Urinary bladder (tissue), 4 donors: ENCODE results near the gene HBB. TPM values are rescaled to one million over a fixed set of nuclear protein-coding genes. Genes with fewer than 3 reads are reported as not detected.
"Not testable (repeated sequence)": the region's sequence is repeated elsewhere in the genome, so short reads cannot be mapped to it uniquely, and the experiment has no call there.

Experiments
- DNase-seq: peaks from one replicate; pipeline ENCODE4 v3.0.0-alpha.2; 2015; ENCODE audit errors: extremely low spot score
- H3K27ac ChIP-seq: one replicate; pipeline ENCODE4 v1.5.1; 2013; ENCODE audit warnings: low read depth, mild to moderate bottlenecking, moderate library complexity
- H3K36me3 ChIP-seq: one replicate; pipeline ENCODE4 v1.6.1; 2013; ENCODE audit warnings: mild to moderate bottlenecking, moderate library complexity; ENCODE audit not compliant: insufficient read depth
- H3K4me1 ChIP-seq: one replicate; pipeline ENCODE4 v1.6.1; 2013; ENCODE audit warnings: mild to moderate bottlenecking, moderate library complexity; ENCODE audit not compliant: insufficient read depth
- H3K4me3 ChIP-seq: one replicate; pipeline ENCODE4 v1.5.1; 2013; ENCODE audit warnings: low read depth, low read length
- WGBS: extraction: QIAGEN DNeasy Blood & Tissue Kit; methylation state at CpG from one replicate; pipeline ENCODE4 v1.1.7; 2013; 5-methylcytosine and 5-hydroxymethylcytosine counted together
- polyA plus RNA-seq: library from polyadenylated mRNA; stranded (reverse); fragments of 200-250 nt; gene quantifications from one replicate; pipeline ENCODE4 v1.2.3, GENCODE V29; 2013
- total RNA-seq: library from RNA; depleted of rRNA; stranded (reverse); fragments of >200 nt; gene quantifications from one replicate; pipeline ENCODE4 v1.2.3, GENCODE V29; 2014
- donor health status: healthy with polysubstance abuse.
- donor health status: healthy.

Gene HBB
- total and polyA plus RNA-seq, 2 donors, result 10.1 to 394 TPM

DNA sequence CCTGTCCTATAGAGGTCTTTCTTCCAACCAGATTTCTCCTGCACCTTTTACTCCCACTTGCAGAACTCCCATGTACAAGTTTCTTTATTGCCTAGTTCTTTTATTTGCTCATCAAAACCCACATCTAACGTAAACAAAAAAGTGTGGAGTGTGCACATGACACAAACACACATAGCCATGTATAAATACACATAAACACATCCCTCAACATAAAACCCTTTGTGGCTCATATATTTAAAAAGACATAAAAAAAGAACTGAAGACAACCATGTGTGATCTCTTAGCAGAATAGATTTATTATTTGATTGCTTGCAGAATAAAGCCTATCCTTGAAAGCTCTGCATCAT, 26.0 kb upstream of the HBB start:
- Histone ChIP-seq H3K4me1 (no peaks in the 10 kb centered on the region), H3K27ac (no peak overlapping the region), H3K36me3 (no peaks in the 10 kb centered on the region), H3K4me3 (no peak overlapping the region)
- DNase-seq, result no peak
- WGBS, result 46% methylated on average over 1 of the region's 1 CpG

DNA sequence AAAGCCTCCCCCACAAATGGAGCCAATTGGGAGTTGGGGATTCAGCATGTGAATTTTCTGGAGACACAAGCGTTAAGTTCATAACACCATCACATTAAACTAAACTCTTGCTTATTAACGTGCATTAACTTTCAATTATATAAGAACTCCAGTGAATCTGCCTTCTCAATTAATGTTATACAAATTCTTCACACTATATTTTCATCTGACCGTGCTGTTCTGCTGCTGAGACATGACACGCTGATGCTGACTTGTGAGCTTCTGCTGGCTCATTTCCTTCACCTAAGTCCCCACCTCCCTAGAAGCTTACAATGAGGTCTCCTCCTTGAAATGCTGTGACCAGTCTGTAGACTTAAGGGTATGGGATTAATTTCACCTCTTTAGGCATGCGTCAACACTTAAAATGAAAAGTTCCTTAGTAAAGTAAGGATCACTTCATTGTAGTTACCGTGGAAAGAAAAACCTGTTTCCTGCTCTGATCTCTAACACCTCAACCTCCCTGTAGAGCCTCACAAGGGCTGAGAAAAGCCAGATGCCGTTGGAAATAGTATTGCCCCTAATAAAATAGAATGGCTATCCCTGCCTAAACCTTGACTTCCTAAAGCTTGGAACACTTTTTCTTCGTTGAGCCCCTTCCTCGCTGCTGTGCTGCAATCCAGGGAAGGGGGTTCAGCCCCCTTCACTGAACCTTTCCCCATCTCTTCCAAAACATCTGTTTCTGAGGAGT, 25.5 kb upstream of the HBB start:
- WGBS, result 31% methylated on average over 9 of the region's 9 CpGs
- DNase-seq, result no peak
- no peak overlapping the region for H3K4me3 ChIP-seq
- H3K36me3 ChIP-seq, result no peaks in the 10 kb centered on the region
- H3K27ac ChIP-seq, result no peak overlapping the region
- H3K4me1 ChIP-seq, result no peaks in the 10 kb centered on the region

DNA sequence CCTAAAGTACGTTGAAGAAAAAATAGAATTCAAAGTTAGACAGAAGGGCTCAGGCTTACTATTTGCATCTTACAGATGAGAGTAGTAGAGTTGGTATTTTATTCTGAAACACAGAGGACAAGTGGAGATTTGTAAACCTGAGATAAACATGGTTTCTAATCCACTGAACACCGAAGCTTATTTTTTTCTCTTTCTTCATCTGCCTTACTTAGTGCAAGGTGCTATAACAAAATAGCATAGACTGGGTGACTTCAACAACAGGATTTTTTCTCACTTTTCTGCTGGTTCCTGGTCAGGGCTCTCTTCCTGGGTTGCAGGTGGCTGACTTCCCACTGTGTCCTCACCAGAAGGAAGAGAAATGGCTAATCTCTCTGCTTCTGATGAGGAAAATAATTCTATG, 24.9 kb upstream of the HBB start:
- WGBS, result 38% methylated on average over 2 of the region's 2 CpGs
- no peaks in the 10 kb centered on the region for H3K36me3 ChIP-seq
- DNase-seq, result no peak
- no peak overlapping the region for H3K4me3 ChIP-seq
- H3K27ac ChIP-seq, result no peak overlapping the region
- H3K4me1 ChIP-seq, result no peaks in the 10 kb centered on the region

DNA sequence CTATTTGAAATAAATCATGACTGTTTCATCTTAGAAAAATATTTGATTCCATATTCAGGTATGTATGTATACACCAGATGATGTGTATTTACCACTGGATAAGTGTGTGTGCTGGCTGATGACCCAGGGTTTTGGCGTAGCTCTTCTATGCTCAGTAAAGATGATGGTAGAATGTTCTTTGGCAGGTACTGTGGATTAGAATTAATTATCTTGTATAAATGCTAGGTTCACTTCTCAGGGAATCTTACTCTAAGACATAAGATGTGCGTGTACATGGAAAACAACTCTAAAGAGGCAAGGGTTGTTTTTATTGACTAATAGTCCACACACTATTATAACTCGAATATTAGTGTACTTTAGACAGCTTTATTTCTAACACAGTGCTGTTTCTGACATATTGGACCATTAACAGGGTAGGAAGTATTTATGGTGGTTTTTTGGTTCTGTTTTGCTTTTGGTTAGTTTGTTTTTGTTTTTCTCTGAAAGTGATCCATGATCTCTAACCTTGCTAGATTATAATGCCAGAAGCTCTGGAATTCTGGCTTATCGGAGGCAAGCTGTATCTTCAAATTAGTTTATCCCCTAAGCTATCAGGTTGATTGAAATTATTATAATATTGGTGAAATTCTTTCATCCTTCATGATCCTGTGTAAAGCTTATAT, 23.8 kb upstream of the HBB start:
- no peaks in the 10 kb centered on the region for H3K36me3 ChIP-seq
- 86% methylated on average over 4 of the region's 4 CpGs for WGBS
- H3K27ac ChIP-seq, result no peak overlapping the region

DNA sequence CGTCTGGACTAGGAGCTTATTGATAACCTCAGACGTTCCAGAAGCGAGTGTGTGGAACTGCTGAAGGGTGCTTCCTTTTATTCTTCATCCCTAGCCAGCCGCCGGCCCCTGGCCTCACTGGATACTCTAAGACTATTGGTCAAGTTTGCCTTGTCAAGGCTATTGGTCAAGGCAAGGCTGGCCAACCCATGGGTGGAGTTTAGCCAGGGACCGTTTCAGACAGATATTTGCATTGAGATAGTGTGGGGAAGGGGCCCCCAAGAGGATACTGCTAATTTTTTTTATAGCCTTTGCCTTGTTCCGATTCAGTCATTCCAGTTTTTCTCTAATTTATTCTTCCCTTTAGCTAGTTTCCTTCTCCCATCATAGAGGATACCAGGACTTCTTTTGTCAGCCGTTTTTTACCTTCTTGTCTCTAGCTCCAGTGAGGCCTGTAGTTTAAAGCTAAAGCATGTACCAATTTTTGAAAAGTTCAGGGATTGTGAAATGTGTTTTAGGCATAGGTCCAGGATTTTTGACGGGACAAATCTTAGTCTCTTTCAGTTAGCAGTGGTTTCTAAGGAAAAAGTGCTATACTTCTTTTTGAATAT, 23.0 kb upstream of the HBB start, which contains the start of gene HBG1:
Gene HBG1 (minus strand): TSS at position 51 of the 590 bp plus-strand sequence. CDS start 53 bp downstream, outside the sequence.
- H3K27ac ChIP-seq, H3K4me1 ChIP-seq, DNase-seq, H3K36me3 ChIP-seq, H3K4me3 ChIP-seq: not testable (repeated sequence)
- 72% methylated on average over 4 of the region's 9 CpGs for WGBS

More for the DNA sequence above, 23.8 kb upstream of the HBB start:
- Histone ChIP-seq H3K4me3 (no peak overlapping the region), H3K4me1 (no peaks in the 10 kb centered on the region)
- DNase-seq, result no peak

DNA sequence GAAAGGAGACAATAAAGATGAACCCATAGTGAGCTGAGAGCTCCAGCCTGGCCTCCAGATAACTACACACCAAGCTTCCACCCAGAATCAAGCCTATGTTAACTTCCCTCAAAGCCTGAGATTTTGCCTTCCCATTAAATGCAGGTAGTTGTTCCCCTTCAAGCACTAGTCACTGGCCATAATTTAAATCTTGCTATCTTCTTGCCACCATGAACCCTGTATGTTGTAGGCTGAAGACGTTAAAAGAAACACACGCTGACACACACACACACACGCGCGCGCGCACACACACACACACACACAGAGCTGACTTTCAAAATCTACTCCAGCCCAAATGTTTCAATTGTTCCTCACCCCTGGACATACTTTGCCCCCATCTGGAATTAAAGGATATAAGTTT, 21.6 kb upstream of the HBB start:
- not testable (repeated sequence) for DNase-seq, H3K36me3 ChIP-seq, H3K4me1 ChIP-seq, H3K4me3 ChIP-seq, H3K27ac ChIP-seq
- 86% methylated on average over 7 of the region's 7 CpGs for WGBS

DNA sequence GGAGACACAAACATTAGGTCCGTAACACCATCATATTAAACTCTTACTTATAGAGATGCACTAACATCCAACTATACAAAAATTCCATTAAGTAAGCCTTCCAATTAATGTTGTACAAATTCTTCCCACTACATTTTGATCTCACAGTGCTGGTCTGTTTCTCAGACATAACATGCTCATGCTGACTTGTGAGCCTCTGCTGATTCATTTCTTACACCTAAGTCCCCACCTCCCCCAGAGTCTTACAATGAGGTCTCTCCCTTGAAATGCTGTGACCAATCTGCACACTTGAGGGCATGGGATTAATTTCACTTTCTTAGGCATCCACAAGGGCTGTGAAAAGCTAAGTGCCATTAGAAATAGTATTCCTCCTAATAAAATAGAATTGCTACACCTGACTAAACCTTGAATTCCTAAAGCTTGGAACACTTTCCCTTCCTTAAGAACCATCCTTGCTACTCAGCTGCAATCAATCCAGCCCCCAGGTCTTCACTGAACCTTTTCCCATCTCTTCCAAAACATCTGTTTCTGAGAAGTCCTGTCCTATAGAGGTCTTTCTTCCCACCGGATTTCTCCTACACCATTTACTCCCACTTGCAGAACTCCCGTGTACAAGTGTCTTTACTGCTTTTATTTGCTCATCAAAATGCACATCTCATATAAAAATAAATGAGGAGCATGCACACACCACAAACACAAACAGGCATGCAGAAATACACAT, 20.8 kb upstream of the HBB start:
- H3K27ac ChIP-seq, result no peak overlapping the region
- WGBS, result 84% methylated on average over 3 of the region's 3 CpGs
- no peak for DNase-seq
- no peaks in the 10 kb centered on the region for H3K4me1 ChIP-seq
- H3K36me3 ChIP-seq, result no peaks in the 10 kb centered on the region
- no peak overlapping the region for H3K4me3 ChIP-seq

DNA sequence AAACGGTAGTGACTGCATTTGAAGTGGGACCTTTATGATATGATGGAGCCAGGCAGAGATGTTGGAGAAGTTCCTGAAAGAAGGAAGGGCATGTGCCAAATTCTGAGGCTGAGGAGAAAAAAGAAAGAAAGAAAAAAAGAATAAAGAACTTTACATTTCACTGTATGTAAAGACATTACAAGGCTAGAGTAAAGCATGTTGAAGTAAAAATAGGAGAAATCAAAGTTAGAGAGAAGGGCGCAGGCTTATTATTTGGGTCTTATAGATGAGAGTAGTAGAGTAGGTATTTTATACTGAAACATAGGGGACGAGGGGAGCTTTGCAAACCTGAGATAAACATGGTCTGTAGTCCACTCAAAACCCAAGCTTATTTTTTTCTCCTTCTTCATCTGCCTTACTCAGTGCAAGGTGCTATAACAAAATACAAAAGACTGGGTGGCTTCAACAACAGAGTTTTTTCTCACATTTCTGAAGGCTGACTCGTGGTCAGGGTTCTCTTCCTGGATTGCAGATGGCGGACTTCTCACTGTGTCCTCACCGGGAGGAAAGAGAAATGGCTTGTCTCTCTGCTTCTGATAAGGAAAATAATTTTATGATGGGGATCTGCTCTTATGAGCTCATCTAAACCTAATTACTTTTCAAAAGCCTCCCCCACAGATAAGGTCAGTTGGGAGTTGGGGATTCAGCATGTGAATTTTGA, 20.1 kb upstream of the HBB start:
- no peak for DNase-seq
- 72% methylated on average over 6 of the region's 6 CpGs for WGBS
- no peaks in the 10 kb centered on the region for H3K4me1 ChIP-seq
- no peak overlapping the region for H3K4me3 ChIP-seq
- H3K27ac ChIP-seq, result no peak overlapping the region
- no peaks in the 10 kb centered on the region for H3K36me3 ChIP-seq

DNA sequence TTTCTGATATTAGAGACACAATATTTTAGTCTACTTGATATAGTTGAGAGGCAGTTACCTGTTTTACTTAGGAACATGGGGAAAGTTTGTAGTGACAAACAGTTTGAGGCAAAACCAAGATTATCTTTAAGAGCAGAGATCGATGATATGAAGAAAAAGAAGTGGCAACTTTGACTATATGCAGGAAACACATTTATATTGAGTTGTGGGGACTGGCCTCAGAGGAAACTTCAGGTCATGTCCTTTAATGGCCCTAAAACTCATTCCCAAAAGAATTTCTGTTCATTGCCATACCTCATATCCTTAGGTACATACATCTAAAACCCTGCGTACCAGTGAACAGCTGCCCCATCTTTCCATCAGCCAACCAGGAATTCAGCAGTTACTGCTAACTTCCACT, 18.3 kb upstream of the HBB start:
- no peak for DNase-seq
- H3K4me3 ChIP-seq, result no peak overlapping the region
- H3K4me1 ChIP-seq, result no peaks in the 10 kb centered on the region
- no peak overlapping the region for H3K27ac ChIP-seq
- no peaks in the 10 kb centered on the region for H3K36me3 ChIP-seq
- WGBS, result 71% methylated on average over 2 of the region's 2 CpGs

DNA sequence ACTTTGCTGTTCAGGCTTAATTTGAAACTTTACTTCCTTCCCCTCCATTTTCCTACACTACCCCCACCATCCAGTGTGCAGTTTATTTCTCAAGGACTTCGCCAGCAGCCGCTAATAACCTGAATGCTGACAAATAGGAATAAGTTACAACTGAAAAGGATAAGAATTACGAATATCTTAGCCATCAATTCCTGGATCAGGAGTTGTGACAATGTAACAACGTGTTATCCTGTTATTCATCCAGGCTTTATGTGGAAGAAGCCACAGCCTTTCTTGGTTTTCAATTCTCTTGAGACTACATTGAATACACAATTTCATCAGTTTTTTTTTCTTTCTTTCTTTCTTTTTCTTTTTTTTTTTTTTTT, 16.9 kb upstream of the HBB start:
- Histone ChIP-seq H3K36me3 (no peaks in the 10 kb centered on the region), H3K4me1 (no peaks in the 10 kb centered on the region), H3K27ac (no peak overlapping the region), H3K4me3 (no peak overlapping the region)
- WGBS, result 84% methylated on average over 4 of the region's 4 CpGs
- no peak for DNase-seq

DNA sequence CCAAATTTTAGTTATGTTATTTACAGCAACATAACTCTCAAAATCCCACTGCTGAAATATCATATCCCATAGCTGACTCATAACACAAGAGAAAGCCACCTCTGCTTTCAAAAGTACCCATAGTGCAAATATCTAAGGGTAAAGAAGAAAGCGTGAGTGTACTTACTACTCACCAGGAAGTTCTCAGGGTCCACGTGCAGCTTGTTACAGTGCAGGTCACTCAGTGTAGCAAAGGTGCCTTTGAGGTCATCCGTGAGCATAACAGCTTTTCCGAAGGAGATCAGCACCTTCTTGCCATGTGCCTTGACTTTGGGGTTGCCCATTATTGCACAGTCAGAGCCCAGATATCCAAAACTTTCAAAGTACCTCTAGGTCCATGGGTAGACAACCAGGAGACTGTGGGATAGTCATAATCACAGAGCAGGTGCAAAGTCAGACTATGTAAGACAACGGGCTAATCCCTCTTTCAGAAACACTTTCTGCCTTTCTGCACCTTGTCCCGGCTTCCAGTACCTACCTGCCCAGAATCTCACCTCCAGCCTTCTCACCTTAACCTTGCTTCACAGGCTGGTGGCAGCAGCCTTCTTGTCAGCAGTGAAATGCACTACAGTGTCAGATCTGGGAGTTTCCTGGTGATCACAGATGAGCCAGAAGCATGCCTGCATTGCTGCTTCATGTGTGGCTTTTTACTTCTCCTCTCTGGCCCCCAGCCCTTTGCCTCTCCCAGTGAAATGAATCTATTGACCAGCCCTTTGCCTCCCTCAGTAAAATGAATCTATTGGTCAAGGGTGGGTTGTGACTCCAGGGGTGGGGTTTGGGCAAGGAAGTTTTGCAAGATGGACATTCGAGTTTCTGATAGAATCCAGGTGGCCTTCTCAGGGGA, 16.3 kb upstream of the HBB start:
- H3K4me3 ChIP-seq, result no peak overlapping the region
- 75% methylated on average over 7 of the region's 7 CpGs for WGBS
- H3K4me1 ChIP-seq, result no peaks in the 10 kb centered on the region
- H3K27ac ChIP-seq, result no peak overlapping the region
- DNase-seq, result no peak
- H3K36me3 ChIP-seq, result no peaks in the 10 kb centered on the region

DNA sequence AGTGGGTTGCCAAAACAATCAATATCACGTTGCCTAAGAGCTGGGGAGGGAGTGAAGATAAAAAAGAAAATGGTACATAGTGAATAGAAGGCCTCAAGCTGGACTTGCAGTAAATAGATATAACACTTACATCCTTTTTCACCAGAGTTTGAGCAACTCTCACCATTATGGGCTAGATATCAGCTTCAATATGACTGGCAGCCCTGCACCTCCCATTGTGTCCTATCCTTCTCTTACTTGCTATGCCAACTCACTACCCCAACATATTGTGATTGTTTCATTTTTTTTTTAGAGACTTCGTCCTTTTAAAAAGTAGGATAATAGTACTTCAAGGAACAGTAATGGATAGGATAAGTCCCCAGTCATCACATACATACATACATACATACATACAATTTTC, 15.3 kb upstream of the HBB start:
- Histone ChIP-seq H3K4me1 (no peaks in the 10 kb centered on the region), H3K36me3 (no peaks in the 10 kb centered on the region), H3K27ac (no peak overlapping the region), H3K4me3 (no peak overlapping the region)
- no peak for DNase-seq
- 63% methylated on average over 2 of the region's 2 CpGs for WGBS

DNA sequence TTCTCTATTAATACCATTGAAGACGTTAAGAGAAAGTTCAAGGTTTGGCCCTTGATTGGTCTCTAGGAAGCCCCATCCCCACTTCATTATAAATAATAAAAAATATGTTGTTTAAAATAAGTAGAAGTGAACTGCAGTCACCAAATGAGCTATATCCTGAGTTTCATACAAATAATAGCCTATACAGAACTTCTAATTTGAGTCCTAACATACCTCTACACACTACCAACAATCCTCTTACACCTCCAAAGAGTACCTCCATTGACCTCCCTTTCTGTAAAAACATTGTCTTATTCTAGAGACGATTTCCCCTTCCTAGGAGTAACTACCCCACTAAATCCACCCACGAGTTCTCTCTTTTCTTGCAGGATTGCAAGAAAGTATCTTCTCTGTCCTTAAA, 14.6 kb upstream of the HBB start:
- H3K27ac ChIP-seq, result no peak overlapping the region
- no peak overlapping the region for H3K4me3 ChIP-seq
- 64% methylated on average over 3 of the region's 3 CpGs for WGBS
- no peaks in the 10 kb centered on the region for H3K4me1 ChIP-seq
- DNase-seq, result no peak
- no peaks in the 10 kb centered on the region for H3K36me3 ChIP-seq
